ENCODE measurements around the gene SLC36A1.

Gene SLC36A1

DNA sequence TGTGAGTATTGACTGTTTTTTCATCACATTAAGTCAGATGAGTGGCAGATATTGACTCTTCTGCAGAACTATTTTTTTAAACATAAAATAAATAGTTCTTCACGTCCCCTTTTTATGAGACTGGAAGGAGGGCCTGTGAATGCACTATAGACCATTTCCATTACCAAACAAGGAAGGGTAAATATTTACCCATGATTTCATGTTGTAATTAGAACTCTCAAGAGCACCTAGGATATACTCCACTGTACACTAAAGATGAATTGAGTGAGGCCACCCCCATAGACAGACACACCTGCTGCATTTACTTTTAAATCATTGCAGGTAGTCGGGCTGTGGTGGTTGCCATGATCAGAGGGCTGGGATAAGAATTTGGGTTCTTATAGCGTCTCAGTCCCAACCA lies 22.6 kb downstream of the SLC36A1 start:
- Histone ChIP-seq H3K4me3 (ENCODE audit: low read depth in 1 of 2, low read length in 1 of 2) (no peak overlapping the region), H3K27ac (no peak overlapping the region), H3K4me1 (ENCODE audit: control insufficient read depth in 1 of 2, insufficient read depth in 1 of 2, low read depth in 1 of 2, low read length in 1 of 2) (no peaks in the 10 kb centered on the region), H3K9me3 (no peaks in the 10 kb centered on the region), H3K36me3 (peaks cover 99% of the 10 kb centered on the region), H3K27me3 (no peaks in the 10 kb centered on the region)
- TF ChIP-seq, protein P1, sequence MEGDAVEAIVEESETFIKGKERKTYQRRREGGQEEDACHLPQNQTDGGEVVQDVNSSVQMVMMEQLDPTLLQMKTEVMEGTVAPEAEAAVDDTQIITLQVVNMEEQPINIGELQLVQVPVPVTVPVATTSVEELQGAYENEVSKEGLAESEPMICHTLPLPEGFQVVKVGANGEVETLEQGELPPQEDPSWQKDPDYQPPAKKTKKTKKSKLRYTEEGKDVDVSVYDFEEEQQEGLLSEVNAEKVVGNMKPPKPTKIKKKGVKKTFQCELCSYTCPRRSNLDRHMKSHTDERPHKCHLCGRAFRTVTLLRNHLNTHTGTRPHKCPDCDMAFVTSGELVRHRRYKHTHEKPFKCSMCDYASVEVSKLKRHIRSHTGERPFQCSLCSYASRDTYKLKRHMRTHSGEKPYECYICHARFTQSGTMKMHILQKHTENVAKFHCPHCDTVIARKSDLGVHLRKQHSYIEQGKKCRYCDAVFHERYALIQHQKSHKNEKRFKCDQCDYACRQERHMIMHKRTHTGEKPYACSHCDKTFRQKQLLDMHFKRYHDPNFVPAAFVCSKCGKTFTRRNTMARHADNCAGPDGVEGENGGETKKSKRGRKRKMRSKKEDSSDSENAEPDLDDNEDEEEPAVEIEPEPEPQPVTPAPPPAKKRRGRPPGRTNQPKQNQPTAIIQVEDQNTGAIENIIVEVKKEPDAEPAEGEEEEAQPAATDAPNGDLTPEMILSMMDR (IDR thresholded peaks at IDR 0.05) = no peak

GRCh38 chr5:151470439-151470838 lies 23.0 kb downstream of the SLC36A1 start:
- H3K4me3 ChIP-seq (ENCODE audit: low read depth in 1 of 2, low read length in 1 of 2) = no peak overlapping the region
- H3K4me1 ChIP-seq (ENCODE audit: control insufficient read depth in 1 of 2, insufficient read depth in 1 of 2, low read depth in 1 of 2, low read length in 1 of 2) = no peaks in the 10 kb centered on the region
- no peaks in the 10 kb centered on the region for H3K27me3 ChIP-seq
- H3K9me3 ChIP-seq = no peaks in the 10 kb centered on the region
- peaks cover 99% of the 10 kb centered on the region for H3K36me3 ChIP-seq
- TF ChIP-seq, protein P1 (IDR thresholded peaks at IDR 0.05) = no peak
- no peak overlapping the region for H3K27ac ChIP-seq

DNA sequence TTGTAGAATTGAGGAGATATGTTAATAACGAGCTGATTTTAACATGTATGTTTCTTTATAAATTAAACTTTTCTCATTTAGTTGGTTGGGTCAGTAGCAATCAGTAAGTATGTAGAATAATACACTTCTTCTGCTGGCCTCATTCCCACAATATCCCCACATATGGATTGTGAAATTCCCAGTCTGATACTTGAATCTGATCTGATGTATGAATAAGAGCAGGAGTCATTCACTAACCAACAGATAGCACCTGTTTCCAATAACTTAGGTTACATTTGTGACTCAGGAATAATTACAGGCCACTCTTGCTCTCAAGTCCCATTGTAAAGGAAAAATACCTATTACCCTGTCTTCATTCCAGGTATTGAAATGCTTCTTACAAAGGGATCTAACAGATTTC lies 23.9 kb downstream of the SLC36A1 start:
- TF ChIP-seq, protein P1 (IDR thresholded peaks at IDR 0.05) = no peak
- H3K27ac ChIP-seq = no peak overlapping the region
- H3K4me3 ChIP-seq (ENCODE audit: low read depth in 1 of 2, low read length in 1 of 2) = no peak overlapping the region
- H3K27me3 ChIP-seq = no peaks in the 10 kb centered on the region
- H3K4me1 ChIP-seq (ENCODE audit: control insufficient read depth in 1 of 2, insufficient read depth in 1 of 2, low read depth in 1 of 2, low read length in 1 of 2) = no peaks in the 10 kb centered on the region
- peaks cover 99% of the 10 kb centered on the region for H3K36me3 ChIP-seq
- H3K9me3 ChIP-seq = no peaks in the 10 kb centered on the region

- no peak overlapping the region for H3K27ac ChIP-seq
Measured at GRCh38 chr5:151474799-151475198, 27.4 kb downstream of the SLC36A1 start.

DNA sequence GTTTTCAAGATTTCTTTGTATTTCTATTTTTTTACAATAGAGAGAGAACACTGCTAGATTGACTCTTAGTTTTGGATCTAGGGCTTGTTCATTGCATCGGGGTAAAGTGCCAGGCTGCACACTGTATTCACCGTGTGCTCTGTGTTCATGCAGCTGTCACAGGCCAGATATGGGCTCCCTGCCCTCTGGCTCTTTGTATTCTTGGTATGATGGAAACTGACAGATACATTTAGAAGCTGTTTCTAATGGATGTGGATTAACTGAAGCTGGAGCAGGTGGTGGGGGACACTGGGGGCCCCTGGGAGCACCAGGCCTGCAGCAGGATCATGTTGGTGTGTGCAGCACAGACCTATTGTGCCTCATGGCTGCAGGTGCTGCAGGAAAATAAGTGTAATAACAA lies 28.0 kb downstream of the SLC36A1 start:
- Histone ChIP-seq H3K27me3 (no peaks in the 10 kb centered on the region), H3K36me3 (peaks cover 97% of the 10 kb centered on the region), H3K4me3 (ENCODE audit: low read depth in 1 of 2, low read length in 1 of 2) (no peak overlapping the region), H3K27ac (no peak overlapping the region), H3K9me3 (no peaks in the 10 kb centered on the region), H3K4me1 (ENCODE audit: control insufficient read depth in 1 of 2, insufficient read depth in 1 of 2, low read depth in 1 of 2, low read length in 1 of 2) (peaks cover 0 to 4% of the 10 kb centered on the region in 2 experiments)
- TF ChIP-seq, protein P1 (IDR thresholded peaks at IDR 0.05) = no peak

More at GRCh38 chr5:151474799-151475198, 27.4 kb downstream of the SLC36A1 start:
- no peak overlapping the region for H3K4me3 ChIP-seq (ENCODE audit: low read depth in 1 of 2, low read length in 1 of 2)
- peaks cover 99% of the 10 kb centered on the region for H3K36me3 ChIP-seq
- no peaks in the 10 kb centered on the region for H3K9me3 ChIP-seq
- TF ChIP-seq, protein P1 (IDR thresholded peaks at IDR 0.05) = no peak
- peaks cover 0 to 4% of the 10 kb centered on the region in 2 experiments for H3K4me1 ChIP-seq (ENCODE audit: control insufficient read depth in 1 of 2, insufficient read depth in 1 of 2, low read depth in 1 of 2, low read length in 1 of 2)
- H3K27me3 ChIP-seq = no peaks in the 10 kb centered on the region

- Histone ChIP-seq H3K36me3 (peaks cover 97% of the 10 kb centered on the region), H3K27me3 (no peaks in the 10 kb centered on the region), H3K4me1 (ENCODE audit: control insufficient read depth in 1 of 2, insufficient read depth in 1 of 2, low read depth in 1 of 2, low read length in 1 of 2) (peaks cover 0 to 4% of the 10 kb centered on the region in 2 experiments), H3K9me3 (no peaks in the 10 kb centered on the region), H3K4me3 (ENCODE audit: low read depth in 1 of 2, low read length in 1 of 2) (no peak overlapping the region), H3K27ac (no peak overlapping the region)
- TF ChIP-seq, protein P1 (IDR thresholded peaks at IDR 0.05) = no peak
Measured at GRCh38 chr5:151476016-151476415, 28.6 kb downstream of the SLC36A1 start.

Data from neutrophil (primary cell).